NCI-H1436 (cell line): ENCODE results near the gene SORBS1.

Experiments
- DNase-seq: peaks from one replicate; lab custom pipeline; 2025; lab: John Stamatoyannopoulos, UW

The SORBS1 gene

GRCh38 chr10:95561177-95561863 is at the start of gene SORBS1:
Gene SORBS1, minus strand, starts transcription at chr10:95561371. Its CDS starts 120,236 bp downstream, at chr10:95441135.
- peak; percentile 93 for DNase-seq

GRCh38 chr10:95610727-95611126 is 49.6 kb upstream of the SORBS1 start:
- no peak for DNase-seq

GRCh38 chr10:95606922-95607321 is 45.8 kb upstream of the SORBS1 start:
- no peak for DNase-seq

GRCh38 chr10:95605163-95605562 is 44.0 kb upstream of the SORBS1 start:
- DNase-seq = no peak

GRCh38 chr10:95604630-95605029 is 43.5 kb upstream of the SORBS1 start:
- DNase-seq = no peak

GRCh38 chr10:95602382-95602781 is 41.2 kb upstream of the SORBS1 start:
- DNase-seq = no peak

- peak; percentile 61 for DNase-seq
Observed at GRCh38 chr10:95601116-95601719, 40.0 kb upstream of the SORBS1 start.

- no peak for DNase-seq
Observed at GRCh38 chr10:95600158-95600557, 39.0 kb upstream of the SORBS1 start.

GRCh38 chr10:95597788-95598187 is 36.6 kb upstream of the SORBS1 start:
- DNase-seq = no peak

- DNase-seq = no peak
Observed at GRCh38 chr10:95588025-95588424, 26.9 kb upstream of the SORBS1 start.

GRCh38 chr10:95579835-95580535 is 18.8 kb upstream of the SORBS1 start:
- no peak for DNase-seq

GRCh38 chr10:95579292-95579691 is 18.1 kb upstream of the SORBS1 start:
- DNase-seq = no peak

- DNase-seq = no peak
Observed at GRCh38 chr10:95578619-95579018, 17.4 kb upstream of the SORBS1 start.

GRCh38 chr10:95574649-95575365 is 13.6 kb upstream of the SORBS1 start:
- DNase-seq = no peak

- DNase-seq = no peak
Observed at GRCh38 chr10:95573964-95574604, 12.9 kb upstream of the SORBS1 start.

GRCh38 chr10:95573527-95573926 is 12.4 kb upstream of the SORBS1 start:
- no peak for DNase-seq

- DNase-seq = no peak
Observed at GRCh38 chr10:95572131-95572820, 11.1 kb upstream of the SORBS1 start.

GRCh38 chr10:95571390-95571789 is 10.2 kb upstream of the SORBS1 start:
- no peak for DNase-seq

GRCh38 chr10:95569368-95569767 is 8.2 kb upstream of the SORBS1 start:
- no peak for DNase-seq

- DNase-seq = no peak
Observed at GRCh38 chr10:95567903-95568630, 6.9 kb upstream of the SORBS1 start.

- DNase-seq = no peak
Observed at GRCh38 chr10:95566136-95566535, 5.0 kb upstream of the SORBS1 start.
